ENCODE measurements around the gene SPATA2.

DNA sequence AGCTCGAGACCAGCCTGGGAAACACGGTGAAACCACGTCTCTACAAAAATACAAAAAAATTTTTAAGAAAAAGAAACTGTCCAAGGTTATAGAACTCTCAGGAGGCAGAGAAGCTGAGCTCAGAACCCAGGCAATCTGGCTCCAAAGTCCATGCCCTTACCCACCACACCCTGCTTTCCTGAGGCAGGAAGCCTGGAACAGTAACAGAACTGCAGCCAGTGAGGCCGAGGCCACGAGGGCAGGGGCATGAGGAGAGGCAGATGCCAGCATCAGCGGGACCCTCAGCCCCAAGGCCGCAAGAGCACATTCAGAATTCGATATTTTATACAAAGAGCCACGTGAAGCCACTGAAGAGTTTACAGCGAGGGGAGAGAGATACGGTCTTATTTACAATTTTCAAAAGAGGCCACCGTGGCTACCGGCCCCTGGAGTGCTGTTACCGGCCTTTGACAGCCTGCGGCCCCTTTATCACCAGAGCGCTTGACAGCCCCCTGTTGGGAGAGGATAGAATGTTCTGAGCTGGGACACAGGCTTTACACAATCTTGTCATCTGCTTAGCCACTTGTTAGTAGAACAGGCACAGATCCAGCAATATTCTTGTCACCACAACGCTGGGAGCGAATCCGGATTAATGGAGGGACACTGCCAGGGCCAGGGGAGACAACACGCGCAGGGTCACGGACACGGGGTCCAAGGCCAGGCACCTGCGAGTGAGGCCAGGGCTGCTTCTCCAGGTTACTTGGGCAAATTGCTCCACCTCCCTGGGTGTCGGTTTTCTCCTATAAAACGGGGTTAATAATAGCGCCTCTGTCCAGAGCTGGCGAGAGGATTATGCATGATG is 5.6 kb downstream of the SPATA2 start:
- TF ChIP-seq, protein P1, sequence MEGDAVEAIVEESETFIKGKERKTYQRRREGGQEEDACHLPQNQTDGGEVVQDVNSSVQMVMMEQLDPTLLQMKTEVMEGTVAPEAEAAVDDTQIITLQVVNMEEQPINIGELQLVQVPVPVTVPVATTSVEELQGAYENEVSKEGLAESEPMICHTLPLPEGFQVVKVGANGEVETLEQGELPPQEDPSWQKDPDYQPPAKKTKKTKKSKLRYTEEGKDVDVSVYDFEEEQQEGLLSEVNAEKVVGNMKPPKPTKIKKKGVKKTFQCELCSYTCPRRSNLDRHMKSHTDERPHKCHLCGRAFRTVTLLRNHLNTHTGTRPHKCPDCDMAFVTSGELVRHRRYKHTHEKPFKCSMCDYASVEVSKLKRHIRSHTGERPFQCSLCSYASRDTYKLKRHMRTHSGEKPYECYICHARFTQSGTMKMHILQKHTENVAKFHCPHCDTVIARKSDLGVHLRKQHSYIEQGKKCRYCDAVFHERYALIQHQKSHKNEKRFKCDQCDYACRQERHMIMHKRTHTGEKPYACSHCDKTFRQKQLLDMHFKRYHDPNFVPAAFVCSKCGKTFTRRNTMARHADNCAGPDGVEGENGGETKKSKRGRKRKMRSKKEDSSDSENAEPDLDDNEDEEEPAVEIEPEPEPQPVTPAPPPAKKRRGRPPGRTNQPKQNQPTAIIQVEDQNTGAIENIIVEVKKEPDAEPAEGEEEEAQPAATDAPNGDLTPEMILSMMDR (IDR thresholded peaks at IDR 0.05) = no peak
- no peak for TF ChIP-seq POLR2AphosphoS5 (IDR thresholded peaks at IDR 0.05; ENCODE audit: low read depth, low read length)
- TF ChIP-seq, protein P2, sequence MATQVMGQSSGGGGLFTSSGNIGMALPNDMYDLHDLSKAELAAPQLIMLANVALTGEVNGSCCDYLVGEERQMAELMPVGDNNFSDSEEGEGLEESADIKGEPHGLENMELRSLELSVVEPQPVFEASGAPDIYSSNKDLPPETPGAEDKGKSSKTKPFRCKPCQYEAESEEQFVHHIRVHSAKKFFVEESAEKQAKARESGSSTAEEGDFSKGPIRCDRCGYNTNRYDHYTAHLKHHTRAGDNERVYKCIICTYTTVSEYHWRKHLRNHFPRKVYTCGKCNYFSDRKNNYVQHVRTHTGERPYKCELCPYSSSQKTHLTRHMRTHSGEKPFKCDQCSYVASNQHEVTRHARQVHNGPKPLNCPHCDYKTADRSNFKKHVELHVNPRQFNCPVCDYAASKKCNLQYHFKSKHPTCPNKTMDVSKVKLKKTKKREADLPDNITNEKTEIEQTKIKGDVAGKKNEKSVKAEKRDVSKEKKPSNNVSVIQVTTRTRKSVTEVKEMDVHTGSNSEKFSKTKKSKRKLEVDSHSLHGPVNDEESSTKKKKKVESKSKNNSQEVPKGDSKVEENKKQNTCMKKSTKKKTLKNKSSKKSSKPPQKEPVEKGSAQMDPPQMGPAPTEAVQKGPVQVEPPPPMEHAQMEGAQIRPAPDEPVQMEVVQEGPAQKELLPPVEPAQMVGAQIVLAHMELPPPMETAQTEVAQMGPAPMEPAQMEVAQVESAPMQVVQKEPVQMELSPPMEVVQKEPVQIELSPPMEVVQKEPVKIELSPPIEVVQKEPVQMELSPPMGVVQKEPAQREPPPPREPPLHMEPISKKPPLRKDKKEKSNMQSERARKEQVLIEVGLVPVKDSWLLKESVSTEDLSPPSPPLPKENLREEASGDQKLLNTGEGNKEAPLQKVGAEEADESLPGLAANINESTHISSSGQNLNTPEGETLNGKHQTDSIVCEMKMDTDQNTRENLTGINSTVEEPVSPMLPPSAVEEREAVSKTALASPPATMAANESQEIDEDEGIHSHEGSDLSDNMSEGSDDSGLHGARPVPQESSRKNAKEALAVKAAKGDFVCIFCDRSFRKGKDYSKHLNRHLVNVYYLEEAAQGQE (IDR thresholded peaks at IDR 0.05; ENCODE audit: insufficient read depth in 1 of 2, low read depth in 2 of 2, low read length in 1 of 2) = no peak

All from Panc1 (cell line).